ENCODE results near the gene TMEM42. TPM values are rescaled to one million over a fixed set of nuclear protein-coding genes. Genes with fewer than 3 reads are reported as not detected.

The TMEM42 gene
- total and polyA plus RNA-seq, 9 of the 15 experiments (the other 6 are each of a cell fraction or from before 2014, with no cell fraction given) = 0.53 to 1.6 (median 0.98) TPM

GRCh38 chr3:44835684-44836083 is 26.0 kb upstream of the TMEM42 start:
- no peak for TF ChIP-seq RBM14 (IDR thresholded peaks at IDR 0.05; ENCODE audit: borderline replicate concordance, insufficient read depth, low read depth, low read length)
- TF ChIP-seq ATF3 (IDR thresholded peaks at IDR 0.05) = peak; percentile 23; the same call in 1 of the 2 replicates
- TF ChIP-seq ATF3 (CRISPR knock-in tag; conservative IDR thresholded peaks at IDR 0.05) = no peak
- H3K4me3 ChIP-seq = no peak overlapping the region
- no peak overlapping the region for H3K9ac ChIP-seq (ENCODE audit: insufficient read depth in 1 of 2, low read depth in 2 of 2, low read length in 2 of 2)
- H3K4me2 ChIP-seq (ENCODE audit: insufficient read depth, low read length) = no peak overlapping the region
- no peaks in the 10 kb centered on the region for H3K9me1 ChIP-seq (ENCODE audit: control insufficient read depth, insufficient read depth, low read length)
- peaks cover 80% of the 10 kb centered on the region for H3K36me3 ChIP-seq (ENCODE audit: control insufficient read depth, insufficient read depth, low read length)
- FAIRE-seq = no peak
- H3K27ac ChIP-seq (ENCODE audit: extremely low read depth, low read depth, low read length) = no peak overlapping the region
- no peak overlapping the region for H2AFZ ChIP-seq (ENCODE audit: low read depth, low read length)
- H3K79me2 ChIP-seq (ENCODE audit: control insufficient read depth, insufficient read depth, low read length) = no peaks in the 10 kb centered on the region
- ATAC-seq = no peak
- in situ Hi-C loops (cut with MboI) (no loop called here), intact Hi-C loops (cut with micrococcal nuclease) (no loop called here)
- ChIA-PET CTCF (ENCODE audit: low intra/inter-chr PET ratio) (no interaction called here), POLR2A (interaction anchor here (0.6 kb wide), 1 partner anchor 369 kb away, joined by 3 read pairs; no protein-coding TSS in a partner anchor)
- H3K4me1 ChIP-seq (replicated peaks in 1 of 2; ENCODE audit: control insufficient read depth in 2 of 2, insufficient read depth in 2 of 2, low read length in 2 of 2) = no peaks in the 10 kb centered on the region
- BruUV-seq (replicated peaks) = no TSS peak
- WGBS (ENCODE audit: insufficient coverage, low coverage, missing lambda C conversion rate) = 98% methylated on average over 3 of the region's 3 CpGs
- no peaks in the 10 kb centered on the region for H4K20me1 ChIP-seq (replicated peaks; ENCODE audit: control insufficient read depth, insufficient read depth, low read length)
- H3K27me3 ChIP-seq (ENCODE audit: control insufficient read depth in 2 of 2, insufficient read depth in 2 of 2, low read length in 2 of 2) = no peaks in the 10 kb centered on the region
- H3K9me3 ChIP-seq (replicated peaks; ENCODE audit: control insufficient read depth, insufficient read depth, low read depth, low read length) = peaks cover 4% of the 10 kb centered on the region
- no peak for DNase-seq (ENCODE audit: extremely low read depth in 1 of 4, low spot score in 3 of 4)

- WGBS (ENCODE audit: insufficient coverage, low coverage, missing lambda C conversion rate) = 78% methylated on average over 2 of the region's 2 CpGs
- Histone ChIP-seq H2AFZ (ENCODE audit: low read depth, low read length) (no peak overlapping the region), H3K36me3 (ENCODE audit: control insufficient read depth, insufficient read depth, low read length) (peaks cover 86% of the 10 kb centered on the region), H3K4me2 (ENCODE audit: insufficient read depth, low read length) (no peak overlapping the region), H3K9me1 (ENCODE audit: control insufficient read depth, insufficient read depth, low read length) (no peaks in the 10 kb centered on the region), H3K9ac (ENCODE audit: insufficient read depth in 1 of 2, low read depth in 2 of 2, low read length in 2 of 2) (no peak overlapping the region), H3K79me2 (ENCODE audit: control insufficient read depth, insufficient read depth, low read length) (no peaks in the 10 kb centered on the region), H4K20me1 (replicated peaks; ENCODE audit: control insufficient read depth, insufficient read depth, low read length) (no peaks in the 10 kb centered on the region), H3K27me3 (ENCODE audit: control insufficient read depth in 2 of 2, insufficient read depth in 2 of 2, low read length in 2 of 2) (no peaks in the 10 kb centered on the region), H3K9me3 (replicated peaks; ENCODE audit: control insufficient read depth, insufficient read depth, low read depth, low read length) (no peaks in the 10 kb centered on the region), H3K4me3 (no peak overlapping the region), H3K4me1 (replicated peaks in 1 of 2; ENCODE audit: control insufficient read depth in 2 of 2, insufficient read depth in 2 of 2, low read length in 2 of 2) (no peaks in the 10 kb centered on the region), H3K27ac (ENCODE audit: extremely low read depth, low read depth, low read length) (no peak overlapping the region)
- ChIA-PET POLR2A (no interaction called here), CTCF (ENCODE audit: low intra/inter-chr PET ratio) (no interaction called here)
- TF ChIP-seq PML (IDR thresholded peaks at IDR 0.05; ENCODE audit: low read length) (no peak), IRF9 (tag; IDR thresholded peaks at IDR 0.05) (no peak), ZNF717 (CRISPR knock-in tag; IDR thresholded peaks at IDR 0.05) (no peak)
- ATAC-seq = no peak
- no TSS peak for BruUV-seq (replicated peaks)
- DNase-seq (ENCODE audit: extremely low read depth in 1 of 4, low spot score in 3 of 4) = no peak
- intact Hi-C loops (cut with micrococcal nuclease) = no loop called here
- FAIRE-seq = no peak
- in situ Hi-C loops (cut with MboI) = no loop called here
Measured at GRCh38 chr3:44842376-44842775, 19.3 kb upstream of the TMEM42 start.
